ENCODE results near the gene TADA2A.

Gene TADA2A

DNA sequence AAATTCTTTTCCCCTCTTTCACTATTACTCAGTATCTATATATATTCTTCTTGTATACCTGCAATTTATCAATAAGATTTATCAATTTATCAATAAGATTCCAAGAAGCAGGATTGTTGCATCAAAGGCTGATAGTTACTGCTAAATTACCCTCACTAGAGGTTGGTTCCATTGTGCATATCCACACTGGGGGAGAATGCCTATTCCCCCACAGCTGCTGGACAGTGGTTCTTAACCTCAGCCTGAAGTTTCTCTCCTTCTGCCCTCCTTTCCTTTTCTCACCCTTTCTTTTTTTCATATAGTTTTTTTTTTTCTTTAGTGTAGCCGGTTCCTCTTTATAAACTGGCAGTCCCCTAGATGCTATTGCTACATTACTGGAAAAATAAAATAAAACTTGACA, 24.6 kb upstream of the TADA2A start:
- no peaks in the 10 kb centered on the region for H3K4me1 ChIP-seq (ENCODE audit: control insufficient read depth, insufficient read depth, low read length)
- no peak overlapping the region for H3K4me3 ChIP-seq (ENCODE audit: low read depth, low read length)
- H3K9me3 ChIP-seq (ENCODE audit: control insufficient read depth, insufficient read depth, low read length) = no peaks in the 10 kb centered on the region
- no peaks in the 10 kb centered on the region for H3K36me3 ChIP-seq (ENCODE audit: control insufficient read depth, insufficient read depth, low read length)
- no peak overlapping the region for H3K9ac ChIP-seq (ENCODE audit: low read depth, low read length)
- H3K27me3 ChIP-seq (ENCODE audit: control insufficient read depth, insufficient read depth, low read length) = no peaks in the 10 kb centered on the region
- H3K27ac ChIP-seq (ENCODE audit: low read depth, low read length) = no peak overlapping the region

DNA sequence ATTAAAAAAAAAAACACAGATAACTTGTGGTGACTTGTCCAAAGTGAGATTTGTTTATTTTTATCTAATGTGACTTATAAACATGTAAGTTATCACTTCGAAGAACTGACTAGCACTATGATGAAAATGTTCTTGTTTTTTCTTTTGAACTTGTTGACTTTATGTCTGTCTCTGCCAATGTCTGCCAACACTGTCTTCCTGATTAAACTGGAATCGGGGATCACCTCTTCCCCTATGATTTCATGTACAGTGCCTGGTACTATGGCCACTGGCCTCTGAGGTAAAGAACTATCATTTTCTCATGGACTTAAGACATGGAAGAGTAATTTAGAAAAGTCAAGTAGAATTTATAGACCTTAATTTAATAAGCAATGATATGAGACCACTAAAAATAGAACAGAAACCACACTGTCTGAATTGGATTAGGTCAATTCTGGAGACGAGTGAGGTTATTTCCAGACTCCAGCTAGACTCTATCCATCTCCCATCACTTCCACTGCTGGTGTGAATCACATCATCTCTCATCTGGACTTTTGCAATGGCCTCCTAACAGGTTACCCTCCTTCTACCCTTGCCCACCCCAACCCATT, 22.0 kb upstream of the TADA2A start:
- Histone ChIP-seq H3K27me3 (ENCODE audit: control insufficient read depth, insufficient read depth, low read length) (no peaks in the 10 kb centered on the region), H3K27ac (ENCODE audit: low read depth, low read length) (no peak overlapping the region), H3K36me3 (ENCODE audit: control insufficient read depth, insufficient read depth, low read length) (no peaks in the 10 kb centered on the region), H3K9me3 (ENCODE audit: control insufficient read depth, insufficient read depth, low read length) (no peaks in the 10 kb centered on the region), H3K9ac (ENCODE audit: low read depth, low read length) (no peak overlapping the region), H3K4me1 (ENCODE audit: control insufficient read depth, insufficient read depth, low read length) (no peaks in the 10 kb centered on the region), H3K4me3 (ENCODE audit: low read depth, low read length) (no peak overlapping the region)

DNA sequence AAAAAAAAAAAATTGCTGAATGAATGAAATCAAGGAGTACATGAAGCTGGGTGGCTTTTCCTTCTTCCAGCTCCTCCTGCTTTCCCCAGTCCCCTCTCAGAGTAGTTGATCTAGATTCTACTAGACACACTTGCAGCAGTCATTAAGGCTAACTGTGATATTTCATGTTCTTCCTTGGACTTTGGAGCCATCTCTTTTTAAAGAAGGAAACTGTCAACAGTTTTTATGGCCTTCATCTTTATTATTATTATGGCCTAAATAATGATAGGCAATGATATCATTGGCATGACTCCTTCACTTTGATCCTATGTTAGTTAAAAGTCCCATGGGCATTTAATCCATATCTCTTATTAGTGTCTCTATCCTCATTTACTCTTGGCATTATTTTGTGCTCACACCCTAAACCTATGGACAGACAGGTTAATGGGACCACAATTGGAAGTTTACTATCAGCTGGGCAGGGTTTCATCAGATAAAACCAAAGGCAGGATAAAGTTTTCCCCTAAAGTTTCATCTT, 21.2 kb upstream of the TADA2A start:
- Histone ChIP-seq H3K27ac (ENCODE audit: low read depth, low read length) (no peak overlapping the region), H3K9me3 (ENCODE audit: control insufficient read depth, insufficient read depth, low read length) (no peaks in the 10 kb centered on the region), H3K36me3 (ENCODE audit: control insufficient read depth, insufficient read depth, low read length) (no peaks in the 10 kb centered on the region), H3K27me3 (ENCODE audit: control insufficient read depth, insufficient read depth, low read length) (no peaks in the 10 kb centered on the region), H3K4me1 (ENCODE audit: control insufficient read depth, insufficient read depth, low read length) (no peaks in the 10 kb centered on the region), H3K4me3 (ENCODE audit: low read depth, low read length) (no peak overlapping the region), H3K9ac (ENCODE audit: low read depth, low read length) (no peak overlapping the region)

DNA sequence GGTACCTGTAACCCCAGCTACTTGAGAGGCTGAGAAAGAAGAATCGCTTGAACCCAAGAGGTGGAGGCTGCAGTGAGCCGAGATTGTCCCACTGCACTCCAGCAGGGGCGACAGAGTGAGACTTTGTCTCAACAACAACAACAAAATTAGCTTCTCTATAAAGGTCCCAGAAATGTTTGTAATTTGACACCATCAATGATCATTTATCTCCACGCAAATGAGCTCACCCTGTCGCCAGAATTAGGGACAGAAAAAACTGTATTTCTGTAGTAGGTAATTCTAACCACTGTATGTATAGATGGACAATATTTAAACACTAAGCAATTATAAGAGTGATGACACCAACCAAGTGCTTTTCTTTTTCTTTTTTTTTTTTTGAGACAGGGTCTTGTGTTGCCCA, 20.2 kb upstream of the TADA2A start:
- no peaks in the 10 kb centered on the region for H3K9me3 ChIP-seq (ENCODE audit: control insufficient read depth, insufficient read depth, low read length)
- H3K27ac ChIP-seq (ENCODE audit: low read depth, low read length) = no peak overlapping the region
- no peak overlapping the region for H3K9ac ChIP-seq (ENCODE audit: low read depth, low read length)
- no peaks in the 10 kb centered on the region for H3K27me3 ChIP-seq (ENCODE audit: control insufficient read depth, insufficient read depth, low read length)
- H3K4me3 ChIP-seq (ENCODE audit: low read depth, low read length) = no peak overlapping the region
- H3K36me3 ChIP-seq (ENCODE audit: control insufficient read depth, insufficient read depth, low read length) = no peaks in the 10 kb centered on the region
- H3K4me1 ChIP-seq (ENCODE audit: control insufficient read depth, insufficient read depth, low read length) = no peaks in the 10 kb centered on the region

DNA sequence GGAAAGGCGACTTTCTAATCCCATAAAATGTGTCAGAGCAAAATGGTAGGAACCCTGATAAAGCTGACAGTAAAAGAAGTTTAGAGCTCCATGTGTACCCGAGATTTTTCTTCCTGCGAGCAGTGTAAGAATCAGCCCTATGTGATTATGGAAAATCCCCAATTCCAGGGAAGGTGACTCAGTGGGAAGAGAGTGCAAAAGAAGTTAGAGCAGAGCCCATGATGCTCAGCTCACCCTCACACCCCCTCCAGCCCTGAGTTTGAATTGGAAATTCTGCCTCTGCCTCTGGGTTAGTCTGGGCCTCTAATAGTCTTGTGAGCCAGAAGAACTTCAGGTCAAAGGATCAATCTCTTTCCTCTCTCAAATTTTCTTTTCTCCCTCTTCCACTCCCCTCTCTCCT, 18.4 kb upstream of the TADA2A start:
- no peaks in the 10 kb centered on the region for H3K9me3 ChIP-seq (ENCODE audit: control insufficient read depth, insufficient read depth, low read length)
- no peak overlapping the region for H3K9ac ChIP-seq (ENCODE audit: low read depth, low read length)
- no peak overlapping the region for H3K4me3 ChIP-seq (ENCODE audit: low read depth, low read length)
- no peak overlapping the region for H3K27ac ChIP-seq (ENCODE audit: low read depth, low read length)
- no peaks in the 10 kb centered on the region for H3K36me3 ChIP-seq (ENCODE audit: control insufficient read depth, insufficient read depth, low read length)
- H3K4me1 ChIP-seq (ENCODE audit: control insufficient read depth, insufficient read depth, low read length) = no peaks in the 10 kb centered on the region
- H3K27me3 ChIP-seq (ENCODE audit: control insufficient read depth, insufficient read depth, low read length) = no peaks in the 10 kb centered on the region

DNA sequence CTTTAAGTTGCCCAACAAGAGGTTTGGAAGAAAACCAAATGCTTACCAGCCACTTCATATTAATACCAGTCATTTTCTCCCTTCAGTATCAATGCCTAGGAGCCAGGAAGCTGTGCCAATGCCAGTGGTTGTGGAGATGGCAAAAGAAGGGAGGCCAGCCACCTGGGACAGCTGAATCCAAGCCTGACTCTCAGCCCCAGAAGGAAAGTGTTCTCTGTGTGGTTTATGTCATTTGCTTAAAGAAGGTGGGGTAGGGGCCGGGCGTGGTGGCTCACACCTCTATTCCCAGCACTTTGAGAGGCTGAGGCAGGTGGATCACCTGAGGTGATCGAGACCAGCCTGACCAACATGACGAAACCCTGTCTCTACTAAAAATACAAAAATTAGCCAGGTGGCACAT, 17.5 kb upstream of the TADA2A start:
- Histone ChIP-seq H3K4me1 (ENCODE audit: control insufficient read depth, insufficient read depth, low read length) (no peaks in the 10 kb centered on the region), H3K36me3 (ENCODE audit: control insufficient read depth, insufficient read depth, low read length) (no peaks in the 10 kb centered on the region), H3K9ac (ENCODE audit: low read depth, low read length) (no peak overlapping the region), H3K4me3 (ENCODE audit: low read depth, low read length) (no peak overlapping the region), H3K27ac (ENCODE audit: low read depth, low read length) (no peak overlapping the region), H3K9me3 (ENCODE audit: control insufficient read depth, insufficient read depth, low read length) (no peaks in the 10 kb centered on the region), H3K27me3 (ENCODE audit: control insufficient read depth, insufficient read depth, low read length) (no peaks in the 10 kb centered on the region)

DNA sequence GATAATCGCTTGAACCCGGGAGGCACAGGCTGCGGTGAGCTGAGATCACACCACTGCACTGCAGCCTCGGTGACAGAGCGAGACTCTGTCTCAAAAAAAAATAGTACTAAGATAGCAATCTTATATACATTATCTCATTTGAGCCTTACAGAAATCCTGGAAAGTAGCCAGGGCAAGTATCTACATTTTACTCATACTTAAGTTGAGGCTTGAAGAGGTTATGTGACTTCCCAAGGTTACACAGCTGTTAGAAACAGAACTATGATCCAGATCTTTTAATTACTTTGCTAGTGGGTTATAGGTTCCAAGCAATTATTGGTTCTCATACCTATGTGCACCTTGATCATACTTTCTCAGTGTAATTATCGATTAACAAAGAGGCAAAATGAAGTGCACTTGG, 15.5 kb upstream of the TADA2A start:
- no peak overlapping the region for H3K27ac ChIP-seq (ENCODE audit: low read depth, low read length)
- no peak overlapping the region for H3K4me3 ChIP-seq (ENCODE audit: low read depth, low read length)
- H3K36me3 ChIP-seq (ENCODE audit: control insufficient read depth, insufficient read depth, low read length) = no peaks in the 10 kb centered on the region
- H3K9ac ChIP-seq (ENCODE audit: low read depth, low read length) = no peak overlapping the region
- H3K9me3 ChIP-seq (ENCODE audit: control insufficient read depth, insufficient read depth, low read length) = no peaks in the 10 kb centered on the region
- H3K4me1 ChIP-seq (ENCODE audit: control insufficient read depth, insufficient read depth, low read length) = no peaks in the 10 kb centered on the region
- H3K27me3 ChIP-seq (ENCODE audit: control insufficient read depth, insufficient read depth, low read length) = no peaks in the 10 kb centered on the region

DNA sequence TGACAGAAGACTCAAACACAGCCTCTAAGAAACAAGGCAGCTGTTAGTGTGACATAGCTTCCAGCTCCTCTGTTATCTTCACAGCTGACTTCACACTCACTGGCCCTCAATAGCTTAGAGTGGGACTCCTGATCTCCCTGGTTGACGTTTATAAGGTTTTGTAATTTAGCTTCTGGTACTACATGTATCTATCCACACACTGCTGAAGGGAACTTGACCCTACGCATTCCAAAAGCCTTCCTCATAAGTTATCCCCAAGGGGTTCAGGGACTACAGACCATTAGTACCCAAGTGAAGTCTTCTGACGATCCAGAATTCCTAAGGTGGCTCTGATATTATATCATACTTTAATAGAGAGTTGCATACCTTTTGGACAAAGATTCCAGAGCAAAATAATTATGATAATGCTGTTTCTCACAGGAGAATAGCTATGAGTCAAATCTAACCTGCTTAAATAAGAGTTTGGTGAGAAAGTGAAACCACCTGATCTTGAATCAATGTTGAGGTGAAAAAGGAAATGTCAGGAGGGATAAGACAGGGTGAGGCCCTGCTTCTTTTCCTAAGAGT, 14.6 kb upstream of the TADA2A start:
- no peak overlapping the region for H3K27ac ChIP-seq (ENCODE audit: low read depth, low read length)
- H3K4me3 ChIP-seq (ENCODE audit: low read depth, low read length) = no peak overlapping the region
- H3K9me3 ChIP-seq (ENCODE audit: control insufficient read depth, insufficient read depth, low read length) = no peaks in the 10 kb centered on the region
- no peak overlapping the region for H3K9ac ChIP-seq (ENCODE audit: low read depth, low read length)
- no peaks in the 10 kb centered on the region for H3K36me3 ChIP-seq (ENCODE audit: control insufficient read depth, insufficient read depth, low read length)
- H3K27me3 ChIP-seq (ENCODE audit: control insufficient read depth, insufficient read depth, low read length) = no peaks in the 10 kb centered on the region
- no peaks in the 10 kb centered on the region for H3K4me1 ChIP-seq (ENCODE audit: control insufficient read depth, insufficient read depth, low read length)

DNA sequence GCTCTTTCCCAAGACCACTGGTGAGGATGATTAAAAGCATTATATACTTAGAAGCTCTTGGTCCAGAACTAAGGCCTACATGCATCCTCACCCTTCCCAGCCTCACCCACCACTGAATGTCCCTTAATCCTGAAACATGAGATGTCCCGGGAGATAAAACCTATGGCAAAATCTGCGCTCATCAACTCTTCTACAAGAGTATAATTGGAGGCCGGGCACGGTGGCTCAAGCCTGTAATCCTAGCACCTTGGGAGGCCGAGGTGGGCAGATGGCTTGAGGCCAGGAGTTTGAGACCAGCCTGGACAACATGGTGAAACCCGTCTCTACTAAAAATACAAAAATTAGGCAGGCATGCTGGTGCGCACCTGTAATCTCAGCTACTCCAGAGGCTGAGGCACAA, 13.3 kb upstream of the TADA2A start:
- Histone ChIP-seq H3K9ac (ENCODE audit: low read depth, low read length) (no peak overlapping the region), H3K27me3 (ENCODE audit: control insufficient read depth, insufficient read depth, low read length) (no peaks in the 10 kb centered on the region), H3K36me3 (ENCODE audit: control insufficient read depth, insufficient read depth, low read length) (no peaks in the 10 kb centered on the region), H3K9me3 (ENCODE audit: control insufficient read depth, insufficient read depth, low read length) (no peaks in the 10 kb centered on the region), H3K4me1 (ENCODE audit: control insufficient read depth, insufficient read depth, low read length) (no peaks in the 10 kb centered on the region), H3K27ac (ENCODE audit: low read depth, low read length) (no peak overlapping the region), H3K4me3 (ENCODE audit: low read depth, low read length) (no peak overlapping the region)

DNA sequence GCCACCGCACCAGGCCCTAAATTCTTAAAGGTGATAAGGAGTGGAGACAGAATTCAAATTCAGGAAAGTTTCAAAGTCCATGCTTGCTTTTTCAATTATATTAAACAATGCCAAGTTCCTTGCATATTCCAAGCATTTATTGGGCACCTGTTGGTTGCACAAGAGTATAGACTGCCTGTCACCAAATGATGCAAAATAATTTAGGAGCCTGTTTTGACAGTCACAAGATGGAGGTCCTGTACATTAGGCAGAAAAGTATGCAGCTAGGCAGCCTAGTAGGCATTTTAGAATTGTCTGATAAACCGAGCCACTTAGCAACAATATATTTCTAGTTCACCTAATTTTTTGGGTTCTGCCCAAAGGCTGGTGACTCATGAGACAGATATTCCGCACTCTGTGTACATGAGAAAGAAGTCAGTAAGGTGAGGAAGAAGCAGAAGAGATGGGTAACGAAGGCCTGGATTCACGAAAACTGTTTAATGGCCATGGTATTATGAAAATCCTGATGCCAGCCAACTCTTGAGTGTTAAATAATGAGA, 7.4 kb upstream of the TADA2A start:
- Histone ChIP-seq H3K4me1 (ENCODE audit: control insufficient read depth, insufficient read depth, low read length) (no peaks in the 10 kb centered on the region), H3K27me3 (ENCODE audit: control insufficient read depth, insufficient read depth, low read length) (no peaks in the 10 kb centered on the region), H3K36me3 (ENCODE audit: control insufficient read depth, insufficient read depth, low read length) (no peaks in the 10 kb centered on the region; the same call in 1 of the 2 replicates), H3K9ac (ENCODE audit: low read depth, low read length) (no peak overlapping the region), H3K4me3 (ENCODE audit: low read depth, low read length) (no peak overlapping the region), H3K27ac (ENCODE audit: low read depth, low read length) (no peak overlapping the region), H3K9me3 (ENCODE audit: control insufficient read depth, insufficient read depth, low read length) (no peaks in the 10 kb centered on the region)

DNA sequence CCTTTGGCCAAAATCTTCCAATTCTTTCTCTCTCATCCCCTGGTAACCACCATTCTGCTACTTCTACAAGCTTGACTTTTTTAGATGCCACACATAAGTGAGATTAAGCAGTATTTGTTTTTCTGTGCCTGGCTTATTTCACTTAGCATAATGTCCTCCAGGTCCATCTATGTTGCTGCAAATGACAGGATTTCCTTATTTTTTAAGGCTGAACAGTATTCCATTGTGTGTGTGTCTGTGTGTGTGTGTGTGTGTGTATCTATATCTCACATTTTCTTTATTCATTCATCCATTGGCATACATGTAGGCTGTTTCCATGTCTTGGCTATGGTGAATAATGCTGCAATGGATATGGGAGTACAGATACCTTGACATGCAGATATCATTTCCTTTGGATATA, 6.2 kb upstream of the TADA2A start:
- Histone ChIP-seq H3K4me3 (ENCODE audit: low read depth, low read length) (no peak overlapping the region), H3K4me1 (ENCODE audit: control insufficient read depth, insufficient read depth, low read length) (peaks cover 5% of the 10 kb centered on the region; the same call in 1 of the 2 replicates), H3K27me3 (ENCODE audit: control insufficient read depth, insufficient read depth, low read length) (no peaks in the 10 kb centered on the region), H3K9me3 (ENCODE audit: control insufficient read depth, insufficient read depth, low read length) (no peaks in the 10 kb centered on the region), H3K27ac (ENCODE audit: low read depth, low read length) (no peak overlapping the region), H3K9ac (ENCODE audit: low read depth, low read length) (no peak overlapping the region), H3K36me3 (ENCODE audit: control insufficient read depth, insufficient read depth, low read length) (no peaks in the 10 kb centered on the region; the same call in 1 of the 2 replicates)
